CD4-positive, alpha-beta T cell (primary cell): Measurements from ENCODE around the gene TMC6. TPM values are rescaled to one million over a fixed set of nuclear protein-coding genes. Genes with fewer than 3 reads are reported as not detected.
A peak's percentile ranks its signal among the peaks of the same experiment; 100 is the strongest.

ENCODE experiments used
- ATAC-seq: fragments of 200-7000 bp; cut with Tn5 transposase; one replicate; pipeline ENCODE4 v1.10.0; 2022; ENCODE audit warnings: mild to moderate bottlenecking; ENCODE audit not compliant: poor library complexity
- CTCF ChIA-PET: fragments of 350-600 bp; sonication (Branson Sonifier 250); formaldehyde crosslinking; loops from one replicate; lab custom pipeline; 2021; ENCODE audit warnings: antibody characterized with exemption, inconsistent platforms; lab: Charles Lee
- POLR2A ChIA-PET: fragments of 350-600 bp; sonication (Branson Sonifier 250); formaldehyde crosslinking; loops from one replicate; lab custom pipeline; 2021; ENCODE audit warnings: antibody characterized with exemption, inconsistent platforms; lab: Charles Lee
- DNase-seq, 14 experiments: peaks; one replicate each; pipeline ENCODE4 v3.0.0-alpha.2; 2013 to 2020; ENCODE audit warnings: mixed read lengths in 2 of 14
- H3K27ac ChIP-seq, 2 donors: one replicate each; pipeline versions ENCODE4 v1.5.1 to v1.7.0; 2013; ENCODE audit warnings: low read length in 2 of 2, low read depth in 1 of 2, mild to moderate bottlenecking in 1 of 2
- H3K27me3 ChIP-seq, 2 experiments: 1 replicate in 1 of 2; 2 replicates in 1 of 2; pipeline versions ENCODE4 v1.6.1 to v1.7.0; 2013; ENCODE audit warnings: low read length in 2 of 2, control low read depth in 1 of 2, mild to moderate bottlenecking in 1 of 2, moderate library complexity in 1 of 2; ENCODE audit not compliant: insufficient read depth in 2 of 2, control insufficient read depth in 1 of 2
- H3K36me3 ChIP-seq: one replicate; pipeline ENCODE4 v1.6.1; 2013; ENCODE audit warnings: low read length, control low read depth; ENCODE audit not compliant: insufficient read depth
- H3K4me1 ChIP-seq: one replicate; pipeline ENCODE4 v1.6.1; 2013; ENCODE audit warnings: low read length, control low read depth; ENCODE audit not compliant: insufficient read depth
- H3K4me3 ChIP-seq: one replicate; pipeline ENCODE4 v1.5.1; 2013; ENCODE audit warnings: mild to moderate bottlenecking, low read length, moderate library complexity
- H3K9me3 ChIP-seq, 2 experiments: 1 replicate in 1 of 2; 2 replicates in 1 of 2; pipeline versions ENCODE4 v1.6.1 to v1.7.0; 2013; ENCODE audit warnings: low read length in 2 of 2, mild to moderate bottlenecking in 2 of 2, control low read depth in 1 of 2, moderate library complexity in 1 of 2; ENCODE audit not compliant: control insufficient read depth in 1 of 2, insufficient read depth in 1 of 2
- H3K27ac Mint-ChIP-seq: one replicate; pipeline ENCODE4 v1.8.0; 2020; ENCODE audit warnings: mixed read lengths
- H3K27me3 Mint-ChIP-seq: one replicate; pipeline ENCODE4 v1.8.0; 2021; ENCODE audit warnings: mixed read lengths
- H3K36me3 Mint-ChIP-seq: one replicate; pipeline ENCODE4 v1.8.0; 2021; ENCODE audit warnings: low read depth, mixed read lengths
- H3K4me1 Mint-ChIP-seq: one replicate; pipeline ENCODE4 v1.8.0; 2021; ENCODE audit warnings: low read depth, mixed read lengths
- H3K4me3 Mint-ChIP-seq: one replicate; pipeline ENCODE4 v1.8.0; 2020; ENCODE audit warnings: mild to moderate bottlenecking, mixed read lengths
- H3K9me3 Mint-ChIP-seq: one replicate; pipeline ENCODE4 v1.8.0; 2020; ENCODE audit warnings: mixed read lengths
- intact Hi-C, 2 experiments: fragments of 100-400 bp; cut with DNase I in 1 of 2; cut with micrococcal nuclease in 1 of 2; formaldehyde crosslinking; loops; one replicate each; pipeline versions ENCODE4 v1.15.1 to v1.9.0; 2023 to 2025; cut with DNase I, micrococcal nuclease
- total RNA-seq, 174 experiments: library from RNA in 2 of 174; stranded (reverse) in 2 of 174; gene quantifications; one replicate each; pipeline ENCODE4 v1.2.3 and lab custom pipeline; 2021 to 2026
- TF ChIP-seq, protein P1 (sequence below): fragments of 200-600 bp; IDR thresholded peaks from one replicate; pipeline ENCODE4 v1.8.0; 2022; ENCODE audit warnings: antibody characterized with exemption, mild to moderate bottlenecking

TMC6 gene
- total RNA-seq, 2 experiments from 2014 or later = 645 to 659 TPM

DNA sequence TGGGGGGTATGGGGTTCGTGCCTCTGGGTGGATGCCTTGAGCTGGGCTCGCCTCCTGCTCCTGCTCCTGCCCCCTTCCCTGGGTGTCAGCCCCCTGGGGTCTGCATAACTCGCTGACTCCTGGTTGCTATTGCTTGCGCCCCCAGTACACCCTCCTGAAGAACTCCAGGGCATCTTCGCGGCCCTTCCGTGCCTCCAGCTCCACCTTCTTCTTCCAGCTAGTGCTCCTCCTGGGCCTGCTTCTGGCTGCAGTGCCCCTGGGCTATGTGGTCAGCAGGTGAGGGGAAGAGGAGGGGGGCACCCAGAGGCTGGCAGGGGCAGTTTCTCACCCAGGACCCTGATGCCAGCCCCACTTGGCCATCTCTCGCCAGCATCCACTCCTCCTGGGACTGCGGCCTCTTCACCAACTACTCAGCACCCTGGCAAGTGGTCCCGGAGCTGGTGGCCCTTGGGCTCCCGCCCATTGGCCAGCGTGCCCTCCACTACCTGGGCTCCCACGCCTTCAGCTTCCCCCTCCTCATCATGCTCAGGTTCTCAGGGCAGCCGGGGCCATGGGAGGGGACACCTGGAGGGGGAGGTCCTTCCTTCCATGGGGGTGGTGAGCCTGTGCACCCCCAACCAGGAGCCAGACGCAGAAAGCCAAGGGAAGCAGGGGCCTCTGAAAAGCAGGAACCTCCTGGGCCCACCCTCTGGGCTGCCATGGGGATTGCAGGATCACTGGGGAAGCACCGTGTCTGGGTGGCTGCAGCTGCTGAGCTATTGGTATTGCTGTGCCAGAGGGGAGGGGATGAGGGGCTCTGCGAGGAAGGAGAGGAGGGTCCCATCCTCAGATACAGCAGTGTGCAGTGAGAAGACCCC is 9.9 kb upstream of the TMC6 start:
- Mint-ChIP-seq H3K27ac (peak overlapping the region; percentile 81), H3K36me3 (peaks cover 82% of the 10 kb centered on the region), H3K27me3 (no peaks in the 10 kb centered on the region), H3K9me3 (no peaks in the 10 kb centered on the region), H3K4me3 (peak overlapping the region; percentile 42), H3K4me1 (peaks cover 84% of the 10 kb centered on the region)
- Histone ChIP-seq H3K36me3 (peaks cover 85% of the 10 kb centered on the region), H3K4me1 (peaks cover 98% of the 10 kb centered on the region), H3K27me3 (no peaks in the 10 kb centered on the region), H3K27ac (peak overlapping the region; percentile 47 to 55), H3K9me3 (no peaks in the 10 kb centered on the region), H3K4me3 (no peak overlapping the region)
- ChIA-PET POLR2A (interaction anchor here (0.6 to 16.9 kb wide), 5 partner anchors 13 to 46 kb away, joined by 3 to 766 read pairs (median 32); partner anchors contain the start of genes TMC6 and TMC8), CTCF (interaction anchor here (0.6 to 7.4 kb wide), 8 partner anchors 11 to 255 kb away, joined by 3 to 49 read pairs (median 4); no protein-coding TSS in a partner anchor)
- no peak for ATAC-seq
- DNase-seq = peak in 1 of 14 experiments; percentile 50
- TF ChIP-seq, protein P1, sequence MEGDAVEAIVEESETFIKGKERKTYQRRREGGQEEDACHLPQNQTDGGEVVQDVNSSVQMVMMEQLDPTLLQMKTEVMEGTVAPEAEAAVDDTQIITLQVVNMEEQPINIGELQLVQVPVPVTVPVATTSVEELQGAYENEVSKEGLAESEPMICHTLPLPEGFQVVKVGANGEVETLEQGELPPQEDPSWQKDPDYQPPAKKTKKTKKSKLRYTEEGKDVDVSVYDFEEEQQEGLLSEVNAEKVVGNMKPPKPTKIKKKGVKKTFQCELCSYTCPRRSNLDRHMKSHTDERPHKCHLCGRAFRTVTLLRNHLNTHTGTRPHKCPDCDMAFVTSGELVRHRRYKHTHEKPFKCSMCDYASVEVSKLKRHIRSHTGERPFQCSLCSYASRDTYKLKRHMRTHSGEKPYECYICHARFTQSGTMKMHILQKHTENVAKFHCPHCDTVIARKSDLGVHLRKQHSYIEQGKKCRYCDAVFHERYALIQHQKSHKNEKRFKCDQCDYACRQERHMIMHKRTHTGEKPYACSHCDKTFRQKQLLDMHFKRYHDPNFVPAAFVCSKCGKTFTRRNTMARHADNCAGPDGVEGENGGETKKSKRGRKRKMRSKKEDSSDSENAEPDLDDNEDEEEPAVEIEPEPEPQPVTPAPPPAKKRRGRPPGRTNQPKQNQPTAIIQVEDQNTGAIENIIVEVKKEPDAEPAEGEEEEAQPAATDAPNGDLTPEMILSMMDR = no peak
- intact Hi-C loops = loop anchor here in 1 of 2 experiments (10.0 kb wide), 1 partner anchor 694 kb away; no protein-coding TSS in a partner anchor

DNA sequence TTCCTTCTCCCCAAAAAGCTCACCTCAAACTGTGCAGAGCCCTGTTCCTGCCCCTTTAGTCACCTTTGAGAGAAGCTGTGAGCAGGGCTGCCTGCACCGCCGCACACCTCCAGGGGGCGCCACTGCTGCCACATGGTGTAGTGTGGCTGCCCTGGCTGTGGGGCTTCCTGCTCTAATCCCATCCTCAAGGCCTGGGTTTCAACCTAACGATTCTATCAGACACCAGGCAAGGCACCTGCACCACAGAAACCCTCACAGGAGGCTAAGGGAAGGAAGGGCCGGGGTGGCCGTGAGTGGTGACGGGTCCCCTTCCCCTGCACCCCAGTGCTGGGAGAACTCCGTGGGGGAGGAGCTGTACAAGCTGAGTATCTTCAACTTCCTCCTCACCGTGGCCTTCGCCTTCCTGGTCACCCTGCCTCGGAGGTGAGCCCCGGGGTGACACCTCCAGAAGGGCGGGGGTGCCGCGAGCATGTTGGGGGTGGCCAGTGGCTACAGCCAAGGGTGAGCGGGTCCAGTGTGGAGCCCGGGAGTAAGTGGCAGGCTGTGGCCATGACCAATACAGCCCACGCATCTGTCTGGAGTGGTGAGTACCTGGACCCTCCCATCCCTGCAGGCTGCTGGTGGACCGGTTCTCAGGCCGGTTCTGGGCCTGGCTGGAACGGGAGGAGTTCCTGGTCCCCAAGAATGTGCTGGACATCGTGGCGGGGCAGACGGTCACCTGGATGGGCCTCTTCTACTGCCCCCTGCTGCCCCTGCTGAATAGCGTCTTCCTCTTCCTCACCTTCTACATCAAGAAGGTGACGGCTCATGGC is 9.0 kb upstream of the TMC6 start:
- Histone ChIP-seq H3K27ac (peak overlapping the region; percentile 47 to 55), H3K4me1 (peaks cover 100% of the 10 kb centered on the region), H3K36me3 (peaks cover 90% of the 10 kb centered on the region), H3K9me3 (no peaks in the 10 kb centered on the region), H3K27me3 (no peaks in the 10 kb centered on the region), H3K4me3 (no peak overlapping the region)
- intact Hi-C loops = loop anchor here in 1 of 2 experiments (10.0 kb wide), 1 partner anchor 693 kb away; no protein-coding TSS in a partner anchor
- Mint-ChIP-seq H3K4me3 (peak overlapping the region; percentile 86), H3K4me1 (peaks cover 86% of the 10 kb centered on the region), H3K9me3 (no peaks in the 10 kb centered on the region), H3K27ac (peak overlapping the region; percentile 81), H3K27me3 (no peaks in the 10 kb centered on the region), H3K36me3 (peaks cover 86% of the 10 kb centered on the region)
- CTCF ChIA-PET = interaction anchor here (0.9 to 7.4 kb wide), 10 partner anchors 10 to 181 kb away, joined by 3 to 49 read pairs (median 4); no protein-coding TSS in a partner anchor
- POLR2A ChIA-PET = interaction anchor here (0.6 to 16.9 kb wide), 5 partner anchors 12 to 45 kb away, joined by 3 to 766 read pairs (median 32); partner anchors contain the start of genes TMC6 and TMC8
- TF ChIP-seq, protein P1 = peak; percentile 67
- DNase-seq (peak in 9 of 14 experiments; percentile 40 to 77 (median 57)), ATAC-seq (no peak)
